ENCODE measurements around the gene LNPK. TPM values are rescaled to one million over a fixed set of nuclear protein-coding genes. Genes with fewer than 3 reads are reported as not detected.

LNPK gene
- total and polyA plus RNA-seq, 2 of the 4 experiments (the other 2 are of a cell fraction) = 18.7 to 48.6 TPM

Other genes starting within 250 kb of the LNPK start
- gene EVX2, start 81.7 kb upstream of the LNPK start, total RNA-seq (2012; rRNA removed) = not detected in 2 replicates
- gene EVX2, start 81.7 kb upstream of the LNPK start, polyA plus RNA-seq (2012; rRNA removed) = not detected in 2 replicates
- not detected in 2 replicates for gene HOXD13, start 90.5 kb upstream of the LNPK start, total RNA-seq (2012; rRNA removed)
- not detected in 2 replicates for gene HOXD13, start 90.5 kb upstream of the LNPK start, polyA plus RNA-seq (2012; rRNA removed)
- gene HOXD12, start 97.5 kb upstream of the LNPK start, total RNA-seq (2012; rRNA removed) = not detected in 2 replicates
- gene HOXD12, start 97.5 kb upstream of the LNPK start, polyA plus RNA-seq (2012; rRNA removed) = not detected in 2 replicates
- not detected in 2 replicates for gene HOXD11, start 105.0 kb upstream of the LNPK start, total RNA-seq (2012; rRNA removed)
- not detected in 2 replicates for gene HOXD11, start 105.0 kb upstream of the LNPK start, polyA plus RNA-seq (2012; rRNA removed)
- not detected in 2 replicates for gene HOXD10, start 114.5 kb upstream of the LNPK start, total RNA-seq (2012; rRNA removed)
- gene HOXD10, start 114.5 kb upstream of the LNPK start, polyA plus RNA-seq (2012; rRNA removed) = not detected in 2 replicates
- gene HOXD9, start 120.5 kb upstream of the LNPK start, total RNA-seq (2012; rRNA removed) = not detected in 2 replicates
- gene HOXD9, start 120.5 kb upstream of the LNPK start, polyA plus RNA-seq (2012; rRNA removed) = not detected in 2 replicates
- not detected in 2 replicates for gene HOXD8, start 127.4 kb upstream of the LNPK start, total RNA-seq (2012; rRNA removed)
- not detected in 2 replicates for gene HOXD8, start 127.4 kb upstream of the LNPK start, polyA plus RNA-seq (2012; rRNA removed)
- not detected in 2 replicates for gene HOXD4, start 149.3 kb upstream of the LNPK start, total RNA-seq (2012; rRNA removed)
- not detected in 2 replicates for gene HOXD4, start 149.3 kb upstream of the LNPK start, polyA plus RNA-seq (2012; rRNA removed)
- not detected in 2 replicates for gene HOXD3, start 155.0 kb upstream of the LNPK start, total RNA-seq (2012; rRNA removed)
- not detected in 2 replicates for gene HOXD3, start 155.0 kb upstream of the LNPK start, polyA plus RNA-seq (2012; rRNA removed)
- not detected in 2 replicates for gene HOXD1, start 186.4 kb upstream of the LNPK start, total RNA-seq (2012; rRNA removed)
- gene HOXD1, start 186.4 kb upstream of the LNPK start, polyA plus RNA-seq (2012; rRNA removed) = not detected in 2 replicates